COLO668 (cell line): ENCODE results near the gene HLA-DOA.

Experiments used
- DNase-seq: peaks from one replicate; lab custom pipeline; 2025; ENCODE audit not compliant: unreplicated experiment; lab: John Stamatoyannopoulos, UW

Gene HLA-DOA

GRCh38 chr6:33008944-33009861, at the start of gene HLA-DOA:
Gene HLA-DOA (minus strand): TSS chr6:33009591.
- no peak for DNase-seq

GRCh38 chr6:33057222-33058150, 48.1 kb upstream of the HLA-DOA start:
- DNase-seq: no peak

GRCh38 chr6:33053230-33053629, 43.8 kb upstream of the HLA-DOA start:
- DNase-seq: no peak

- DNase-seq: no peak
Measured at GRCh38 chr6:33052627-33053026, 43.2 kb upstream of the HLA-DOA start.

GRCh38 chr6:33050014-33050810, 40.8 kb upstream of the HLA-DOA start:
- no peak for DNase-seq

GRCh38 chr6:33049323-33050013, 40.1 kb upstream of the HLA-DOA start:
- DNase-seq: no peak

- no peak for DNase-seq
Measured at GRCh38 chr6:33040157-33040556, 30.8 kb upstream of the HLA-DOA start.

- DNase-seq: no peak
Measured at GRCh38 chr6:33036535-33036934, 27.1 kb upstream of the HLA-DOA start.

- no peak for DNase-seq
Measured at GRCh38 chr6:33034554-33034953, 25.2 kb upstream of the HLA-DOA start.

- no peak for DNase-seq
Measured at GRCh38 chr6:33030245-33030644, 20.9 kb upstream of the HLA-DOA start.

GRCh38 chr6:33029328-33030184, 20.2 kb upstream of the HLA-DOA start:
- DNase-seq: no peak

GRCh38 chr6:33028220-33028849, 18.9 kb upstream of the HLA-DOA start:
- DNase-seq: no peak

GRCh38 chr6:33024521-33024920, 15.1 kb upstream of the HLA-DOA start:
- no peak for DNase-seq

- DNase-seq: no peak
Measured at GRCh38 chr6:33023536-33023935, 14.1 kb upstream of the HLA-DOA start.

GRCh38 chr6:33021917-33022316, 12.5 kb upstream of the HLA-DOA start:
- no peak for DNase-seq

- DNase-seq: no peak
Measured at GRCh38 chr6:33019372-33019771, 10.0 kb upstream of the HLA-DOA start.

- DNase-seq: peak; percentile 1
Measured at GRCh38 chr6:33018904-33019303, 9.5 kb upstream of the HLA-DOA start.

GRCh38 chr6:33018418-33018817, 9.0 kb upstream of the HLA-DOA start:
- DNase-seq: no peak
